ENCODE measurements around the gene INPP4A. TPM values are rescaled to one million over a fixed set of nuclear protein-coding genes. Genes with fewer than 3 reads are reported as not detected.

The INPP4A gene
- total RNA-seq, 4 donors from 2014 or later = 13.6 to 25.2 (median 17.2) TPM

GRCh38 chr2:98559581-98559980 is 114.9 kb downstream of the INPP4A start:
- DNase-seq (ENCODE audit: low spot score in 2 of 2) = no peak
- no peak overlapping the region for H3K27ac ChIP-seq
- TF ChIP-seq POLR2AphosphoS5 (IDR thresholded peaks at IDR 0.05) (no peak), POLR2A (IDR thresholded peaks at IDR 0.05) (no peak), EP300 (IDR thresholded peaks at IDR 0.05) (no peak)
- TF ChIP-seq, protein P1, sequence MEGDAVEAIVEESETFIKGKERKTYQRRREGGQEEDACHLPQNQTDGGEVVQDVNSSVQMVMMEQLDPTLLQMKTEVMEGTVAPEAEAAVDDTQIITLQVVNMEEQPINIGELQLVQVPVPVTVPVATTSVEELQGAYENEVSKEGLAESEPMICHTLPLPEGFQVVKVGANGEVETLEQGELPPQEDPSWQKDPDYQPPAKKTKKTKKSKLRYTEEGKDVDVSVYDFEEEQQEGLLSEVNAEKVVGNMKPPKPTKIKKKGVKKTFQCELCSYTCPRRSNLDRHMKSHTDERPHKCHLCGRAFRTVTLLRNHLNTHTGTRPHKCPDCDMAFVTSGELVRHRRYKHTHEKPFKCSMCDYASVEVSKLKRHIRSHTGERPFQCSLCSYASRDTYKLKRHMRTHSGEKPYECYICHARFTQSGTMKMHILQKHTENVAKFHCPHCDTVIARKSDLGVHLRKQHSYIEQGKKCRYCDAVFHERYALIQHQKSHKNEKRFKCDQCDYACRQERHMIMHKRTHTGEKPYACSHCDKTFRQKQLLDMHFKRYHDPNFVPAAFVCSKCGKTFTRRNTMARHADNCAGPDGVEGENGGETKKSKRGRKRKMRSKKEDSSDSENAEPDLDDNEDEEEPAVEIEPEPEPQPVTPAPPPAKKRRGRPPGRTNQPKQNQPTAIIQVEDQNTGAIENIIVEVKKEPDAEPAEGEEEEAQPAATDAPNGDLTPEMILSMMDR (IDR thresholded peaks at IDR 0.05) = no peak
- no peaks in the 10 kb centered on the region for H3K9me3 ChIP-seq
- 100% methylated on average over 3 of the region's 3 CpGs for WGBS
- H3K4me1 ChIP-seq = no peaks in the 10 kb centered on the region
- H3K36me3 ChIP-seq = peaks cover 45% of the 10 kb centered on the region
- no peaks in the 10 kb centered on the region for H3K27me3 ChIP-seq
- no peak overlapping the region for H3K4me3 ChIP-seq

- Histone ChIP-seq H3K36me3 (peaks cover 45% of the 10 kb centered on the region), H3K27me3 (no peaks in the 10 kb centered on the region), H3K4me1 (no peaks in the 10 kb centered on the region), H3K4me3 (no peak overlapping the region), H3K9me3 (no peaks in the 10 kb centered on the region), H3K27ac (no peak overlapping the region)
- no peak for DNase-seq (ENCODE audit: low spot score in 2 of 2)
- TF ChIP-seq, protein P1 (IDR thresholded peaks at IDR 0.05) = no peak
- TF ChIP-seq EP300 (IDR thresholded peaks at IDR 0.05) = no peak
- no peak for TF ChIP-seq POLR2AphosphoS5 (IDR thresholded peaks at IDR 0.05)
- no peak for TF ChIP-seq POLR2A (IDR thresholded peaks at IDR 0.05)
- WGBS = 87% methylated on average over 9 of the region's 9 CpGs
These were observed 115.7 kb downstream of the INPP4A start for GRCh38 chr2:98560256-98560771.

- WGBS = 91% methylated on average over 9 of the region's 9 CpGs
- DNase-seq (ENCODE audit: low spot score in 2 of 2) = no peak
- Histone ChIP-seq H3K27me3 (no peaks in the 10 kb centered on the region), H3K27ac (no peak overlapping the region), H3K4me3 (no peak overlapping the region), H3K9me3 (no peaks in the 10 kb centered on the region), H3K36me3 (peaks cover 45% of the 10 kb centered on the region), H3K4me1 (no peaks in the 10 kb centered on the region)
- TF ChIP-seq EP300 (IDR thresholded peaks at IDR 0.05) = no peak
- TF ChIP-seq, protein P1 (IDR thresholded peaks at IDR 0.05) = no peak
- TF ChIP-seq POLR2A (IDR thresholded peaks at IDR 0.05) = no peak
- no peak for TF ChIP-seq POLR2AphosphoS5 (IDR thresholded peaks at IDR 0.05)
These were observed 116.4 kb downstream of the INPP4A start for GRCh38 chr2:98561018-98561417.

DNA sequence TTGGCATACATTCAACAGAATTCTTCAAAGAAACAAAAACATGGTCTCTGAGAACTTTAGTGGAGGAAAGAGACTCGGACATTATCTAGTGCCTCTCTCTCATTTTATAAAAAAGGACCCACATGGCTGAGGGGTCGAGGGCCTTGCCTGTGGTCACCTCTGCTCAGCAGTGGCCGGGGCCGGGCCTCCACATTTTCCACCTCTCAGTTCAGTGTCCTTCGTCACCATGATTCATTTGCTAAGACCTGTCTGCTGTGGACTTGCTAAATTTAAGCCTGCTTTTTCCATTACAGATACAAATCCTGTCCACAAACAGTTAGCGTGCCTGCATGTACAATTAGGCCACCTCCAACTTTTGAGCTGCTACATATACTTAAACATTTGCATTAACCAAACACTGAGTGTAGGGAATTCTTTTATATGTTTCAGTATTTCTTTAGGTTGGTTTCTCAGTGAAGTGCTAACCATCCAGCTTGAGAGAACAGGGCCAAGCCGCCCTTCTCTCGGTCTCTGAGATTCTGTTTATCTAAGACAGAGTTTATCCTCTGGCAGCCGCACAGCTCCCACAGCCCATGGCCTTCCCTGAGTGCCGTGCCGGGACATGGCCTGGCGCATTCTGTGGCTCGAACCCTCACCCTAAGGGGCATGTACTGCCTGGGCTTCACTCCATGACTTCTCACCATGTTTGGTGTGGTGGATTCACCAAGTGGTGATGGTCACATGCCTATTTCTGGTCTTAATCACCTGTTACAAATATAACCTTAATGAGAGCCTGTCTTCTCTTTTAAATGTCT is 117.4 kb downstream of the INPP4A start:
- no peak for DNase-seq (ENCODE audit: low spot score in 2 of 2)
- H3K27me3 ChIP-seq = no peaks in the 10 kb centered on the region
- WGBS = 84% methylated on average over 13 of the region's 13 CpGs
- no peaks in the 10 kb centered on the region for H3K9me3 ChIP-seq
- no peaks in the 10 kb centered on the region for H3K4me1 ChIP-seq
- H3K4me3 ChIP-seq = no peak overlapping the region
- H3K36me3 ChIP-seq = peaks cover 50% of the 10 kb centered on the region
- TF ChIP-seq POLR2A (IDR thresholded peaks at IDR 0.05) (no peak), EP300 (IDR thresholded peaks at IDR 0.05) (no peak), POLR2AphosphoS5 (IDR thresholded peaks at IDR 0.05) (no peak)
- TF ChIP-seq, protein P1 (IDR thresholded peaks at IDR 0.05) = no peak
- H3K27ac ChIP-seq = no peak overlapping the region

GRCh38 chr2:98563394-98563793 is 118.7 kb downstream of the INPP4A start:
- TF ChIP-seq POLR2A (IDR thresholded peaks at IDR 0.05) (no peak), POLR2AphosphoS5 (IDR thresholded peaks at IDR 0.05) (no peak)
- DNase-seq (ENCODE audit: low spot score in 2 of 2) = no peak
- H3K27me3 ChIP-seq = no peaks in the 10 kb centered on the region
- no peaks in the 10 kb centered on the region for H3K4me1 ChIP-seq
- H3K27ac ChIP-seq = no peak overlapping the region
- 94% methylated on average over 11 of the region's 13 CpGs for WGBS
- no peaks in the 10 kb centered on the region for H3K9me3 ChIP-seq
- peaks cover 52% of the 10 kb centered on the region for H3K36me3 ChIP-seq
- H3K4me3 ChIP-seq = no peak overlapping the region
